GM21576 (cell line): ENCODE data around the gene GUCA1A.

Source experiments
- ATAC-seq: cut with Tn5 transposase; IDR thresholded peaks from one replicate; pipeline ENCODE4 v1.9.1; 2021; ENCODE audit warnings: mild to moderate bottlenecking, moderate library complexity; ENCODE audit not compliant: unreplicated experiment

The GUCA1A gene

DNA sequence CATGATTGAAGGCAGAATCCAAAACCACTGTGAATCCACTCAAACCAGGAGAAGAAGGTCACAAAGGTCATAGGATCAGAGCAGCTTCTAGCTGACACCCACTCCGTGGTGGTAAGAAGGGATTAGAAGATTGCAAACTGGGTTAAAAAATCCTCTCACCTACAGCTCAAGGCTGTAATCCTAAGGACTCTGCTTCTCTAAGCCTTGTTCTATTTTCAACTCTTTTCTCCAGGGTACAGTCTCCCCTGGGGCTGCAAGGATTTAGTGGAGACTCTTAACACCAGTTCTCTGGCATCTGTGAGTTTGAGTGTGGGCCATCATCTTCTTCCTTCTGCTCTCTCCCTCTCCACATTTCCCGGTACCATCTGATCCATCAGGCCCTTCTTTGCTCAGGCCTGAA, at the start of gene GUCA1A:
Gene GUCA1A, plus strand, starts transcription at position 264 of the 400 bp plus-strand sequence. CDS start 250 bp downstream, outside the sequence.
- ATAC-seq: no peak

DNA sequence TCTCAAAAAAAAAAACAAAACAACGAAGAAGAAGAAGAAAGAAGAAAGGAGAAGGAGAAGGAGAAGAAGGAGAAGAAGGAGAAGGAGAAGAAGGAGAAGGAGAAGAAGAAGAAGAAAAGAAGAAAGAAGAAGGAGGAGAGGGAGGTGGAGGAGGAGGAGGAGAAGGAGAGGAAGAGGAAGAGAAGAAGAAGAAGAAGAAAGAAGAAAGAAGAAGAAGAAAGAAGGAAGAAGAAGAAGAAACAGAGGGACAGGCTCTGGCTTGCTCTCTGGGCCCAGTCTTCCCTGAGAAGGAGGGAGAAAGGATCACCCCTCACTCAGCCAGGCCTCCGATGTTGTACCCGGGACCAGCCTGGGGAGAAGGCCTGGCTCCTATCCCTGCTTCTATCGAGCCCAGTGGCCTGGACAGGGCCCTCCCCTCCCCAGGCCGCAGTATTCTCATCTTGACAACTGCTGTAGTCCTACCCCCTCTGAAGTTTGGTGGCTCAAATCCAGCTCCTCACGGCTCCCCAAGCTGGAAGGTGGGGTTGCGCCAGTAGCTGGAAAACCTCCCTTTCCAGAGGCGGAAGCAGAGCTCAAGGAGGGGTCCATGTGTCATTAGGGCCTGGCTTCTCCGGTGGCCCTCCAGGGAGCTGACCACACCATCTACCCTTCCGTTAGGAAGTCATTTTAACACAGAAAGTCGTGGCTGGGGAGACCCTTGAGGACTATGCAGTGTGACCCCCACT, 49.6 kb upstream of the GUCA1A start:
- no peak for ATAC-seq

- no peak for ATAC-seq
Measured at GRCh38 chr6:42124223-42124836, 48.8 kb upstream of the GUCA1A start.

DNA sequence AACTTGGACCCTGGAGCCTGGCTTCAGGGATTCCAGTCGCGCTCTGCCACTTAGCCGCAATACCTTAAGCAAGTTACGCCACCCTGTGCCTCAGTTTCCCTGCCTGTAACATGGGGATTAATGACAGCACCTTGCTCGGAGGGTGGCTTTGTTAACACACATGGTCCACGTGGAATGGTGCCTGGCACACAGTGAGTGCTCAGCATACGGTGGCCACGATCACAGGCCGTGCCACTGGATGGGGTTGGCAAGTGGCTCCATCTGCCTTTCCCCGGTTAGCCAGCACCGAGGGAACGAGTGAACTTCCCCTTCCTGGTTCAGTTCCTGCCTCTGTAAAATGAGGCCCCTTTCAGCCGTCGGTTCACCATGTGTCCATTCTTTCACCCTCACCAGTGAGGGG, 47.9 kb upstream of the GUCA1A start:
- ATAC-seq: no peak

GRCh38 chr6:42125663-42126062, 47.5 kb upstream of the GUCA1A start:
- no peak for ATAC-seq

GRCh38 chr6:42128460-42129359, 44.5 kb upstream of the GUCA1A start:
- no peak for ATAC-seq

GRCh38 chr6:42129360-42129676, 43.8 kb upstream of the GUCA1A start:
- ATAC-seq: no peak

DNA sequence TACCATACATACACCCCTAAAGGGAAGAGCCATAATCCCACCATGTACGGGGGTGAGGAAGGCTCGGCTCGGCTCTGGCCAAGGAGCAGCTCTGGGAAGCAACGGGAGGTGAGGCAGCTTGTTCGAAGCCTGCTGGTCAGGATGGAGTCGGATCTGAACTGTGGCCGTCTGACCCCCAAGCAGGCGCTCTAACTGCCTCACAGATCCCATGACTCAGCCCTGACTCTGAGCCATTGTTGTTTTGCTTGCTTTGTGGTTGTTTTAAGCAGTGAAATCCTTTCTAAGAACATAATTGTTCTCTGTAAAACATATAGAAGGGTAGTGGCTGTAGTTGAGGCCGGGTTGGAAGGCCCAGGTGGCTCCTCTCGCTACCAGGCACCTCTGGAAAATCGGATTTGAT, 41.6 kb upstream of the GUCA1A start:
- no peak for ATAC-seq

GRCh38 chr6:42133926-42134325, 39.2 kb upstream of the GUCA1A start:
- no peak for ATAC-seq

GRCh38 chr6:42135161-42135560, 38.0 kb upstream of the GUCA1A start:
- no peak for ATAC-seq

DNA sequence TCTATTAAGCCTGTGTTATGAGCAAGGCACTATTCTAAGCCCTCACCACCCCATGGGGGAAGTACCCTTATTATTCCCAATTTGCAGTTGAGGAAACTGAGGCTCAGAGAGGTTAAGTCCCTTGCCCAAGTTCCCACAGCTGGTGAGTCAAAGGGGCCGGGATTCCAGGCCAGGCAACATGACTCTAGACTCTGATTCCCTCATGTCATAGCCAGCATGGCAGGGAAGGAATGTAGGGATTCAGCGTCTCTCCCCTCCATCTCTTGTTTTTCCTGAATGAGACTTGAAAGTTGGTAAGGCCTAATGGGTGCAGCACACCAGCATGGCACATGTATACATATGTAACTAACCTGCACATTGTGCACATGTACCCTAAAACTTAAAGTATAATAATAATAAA, 37.4 kb upstream of the GUCA1A start:
- ATAC-seq: no peak

GRCh38 chr6:42136508-42137193, 36.5 kb upstream of the GUCA1A start:
- ATAC-seq: no peak

GRCh38 chr6:42137194-42137753, 35.9 kb upstream of the GUCA1A start:
- no peak for ATAC-seq

GRCh38 chr6:42138190-42138589, 35.0 kb upstream of the GUCA1A start:
- no peak for ATAC-seq

DNA sequence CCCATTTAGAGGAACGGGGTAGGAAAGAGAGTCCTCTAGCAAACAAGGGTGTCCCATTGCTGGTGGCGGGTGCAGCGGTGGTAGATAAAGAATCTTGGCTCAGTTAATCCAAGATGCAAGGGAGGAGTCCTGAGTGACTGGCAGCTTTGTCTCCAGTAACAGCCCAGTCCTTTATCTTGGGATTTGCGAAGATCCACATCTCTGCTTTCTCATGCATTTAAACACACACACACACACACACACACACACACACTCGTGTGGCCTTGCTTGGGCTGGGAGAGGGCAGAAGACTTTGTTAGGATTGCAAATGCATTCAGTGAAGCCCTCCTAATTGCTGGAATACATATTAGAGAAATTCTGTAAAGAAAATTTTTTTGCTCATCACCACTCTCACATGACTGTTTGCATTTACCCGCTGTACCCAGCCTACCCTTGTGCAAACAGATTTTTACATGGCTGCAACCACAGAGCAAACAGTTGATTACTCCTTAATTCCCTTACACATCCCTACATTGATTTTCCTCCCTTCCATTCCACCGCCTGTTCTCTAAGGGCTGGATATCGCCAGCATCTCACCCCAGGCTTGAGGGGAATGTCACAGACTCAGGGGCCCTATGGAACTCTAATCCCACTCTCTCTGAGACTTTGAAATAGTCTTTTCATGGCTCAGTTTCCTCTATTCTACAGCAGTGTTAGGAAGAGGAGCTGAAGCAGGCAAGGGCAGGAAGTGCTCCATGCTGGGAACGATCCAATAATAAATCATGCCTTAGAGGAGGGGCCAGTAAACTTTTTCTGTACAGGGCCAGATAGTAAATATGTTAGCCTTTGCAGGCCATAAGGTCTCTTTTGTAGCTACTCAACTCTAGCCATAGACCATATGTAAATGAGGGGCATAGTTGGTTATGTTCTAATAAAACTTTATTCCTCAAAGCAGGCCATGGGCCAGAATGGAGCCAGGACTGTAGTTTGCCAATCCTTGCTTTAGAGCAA, 34.2 kb upstream of the GUCA1A start:
- ATAC-seq: no peak

- no peak for ATAC-seq
Measured at GRCh38 chr6:42140032-42140431, 33.1 kb upstream of the GUCA1A start.

GRCh38 chr6:42140756-42141602, 32.2 kb upstream of the GUCA1A start:
- no peak for ATAC-seq

DNA sequence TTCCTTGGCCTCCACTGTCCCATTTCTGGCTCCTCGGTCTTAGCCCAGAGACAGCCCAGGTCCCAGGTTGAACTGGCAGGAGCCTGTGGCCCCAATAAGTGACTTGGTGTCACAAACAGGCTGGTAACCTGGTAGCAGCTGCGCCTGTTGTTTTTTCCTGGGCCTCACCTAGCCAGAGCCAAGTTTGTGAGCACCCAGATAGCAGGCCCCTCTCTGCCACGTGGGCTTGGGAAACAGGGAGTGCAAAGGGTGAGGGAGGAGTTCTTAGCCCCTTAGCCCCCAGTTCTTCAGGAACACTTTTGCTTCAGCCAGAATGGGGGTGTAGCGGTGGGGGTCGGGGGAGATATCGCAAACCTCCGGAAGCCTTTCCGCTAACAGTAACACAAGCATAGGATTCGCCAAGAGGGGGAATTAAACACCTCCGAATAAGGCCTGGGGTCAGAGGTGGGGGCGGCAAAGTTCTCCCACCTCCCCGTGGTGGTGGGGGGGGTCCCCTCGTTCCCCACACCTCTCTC, 31.5 kb upstream of the GUCA1A start:
- no peak for ATAC-seq
